Breast epithelium (tissue), 3 donors: ENCODE results near the gene LAGE3.

Source experiments
- CTCF ChIP-seq, 3 donors: fragments of 450-650 bp; IDR thresholded peaks; one replicate each; pipeline ENCODE4 v1.5.1; 2016 to 2017; ENCODE audit warnings: antibody characterized with exemption in 3 of 3, mild to moderate bottlenecking in 3 of 3, moderate library complexity in 3 of 3
- POLR2AphosphoS5 ChIP-seq, 3 donors: sonication (generic); formaldehyde crosslinking; IDR thresholded peaks; one replicate each; pipeline ENCODE4 v1.6.1; 2017; ENCODE audit warnings: antibody characterized with exemption in 3 of 3

GRCh38 chrX:154487518-154488290, 8.6 kb upstream of the LAGE3 start:
- TF ChIP-seq CTCF (IDR thresholded peaks at IDR 0.05), result no peak
- TF ChIP-seq POLR2AphosphoS5 (IDR thresholded peaks at IDR 0.05), result no peak
